HEK293 (cell line): ENCODE results near the gene LCORL.
A peak's percentile ranks its signal among the peaks of the same experiment; 100 is the strongest.

Source experiments
- FEZF1 ChIP-seq: fragments of 450-650 bp; formaldehyde crosslinking; IDR thresholded peaks from 2 replicates; pipeline ENCODE4 v1.5.1; 2016; ENCODE audit warnings: missing biosample characterization, missing genetic modification characterization
- KLF9 ChIP-seq: fragments of 450-650 bp; formaldehyde crosslinking; IDR thresholded peaks from 2 replicates; pipeline ENCODE4 v1.5.1; 2016; ENCODE audit warnings: missing biosample characterization, missing genetic modification characterization, low read depth
- PRDM6 ChIP-seq: fragments of 450-650 bp; formaldehyde crosslinking; IDR thresholded peaks from 2 replicates; pipeline ENCODE4 v1.5.1; 2017; ENCODE audit warnings: missing biosample characterization, missing genetic modification characterization
- REST ChIP-seq: fragments of 450-650 bp; formaldehyde crosslinking; IDR thresholded peaks from 2 replicates; pipeline ENCODE4 v1.5.1; 2016; ENCODE audit warnings: missing biosample characterization, missing genetic modification characterization
- SP7 ChIP-seq: fragments of 450-650 bp; formaldehyde crosslinking; IDR thresholded peaks from 2 replicates; pipeline ENCODE4 v1.5.1; 2016; ENCODE audit warnings: missing biosample characterization, missing genetic modification characterization
- ZBTB48 ChIP-seq: fragments of 450-650 bp; formaldehyde crosslinking; IDR thresholded peaks from 2 replicates; pipeline ENCODE4 v1.5.1; 2016; ENCODE audit warnings: missing biosample characterization, missing genetic modification characterization
- ZBTB6 ChIP-seq: fragments of 450-650 bp; formaldehyde crosslinking; IDR thresholded peaks from 2 replicates; pipeline ENCODE4 v1.5.1; 2017; ENCODE audit warnings: missing biosample characterization, missing genetic modification characterization
- ZBTB7A ChIP-seq: fragments of 450-650 bp; formaldehyde crosslinking; IDR thresholded peaks from 2 replicates; pipeline ENCODE4 v1.5.1; 2016; ENCODE audit warnings: low read depth, missing biosample characterization, missing genetic modification characterization
- ZFP69B ChIP-seq: fragments of 450-650 bp; formaldehyde crosslinking; IDR thresholded peaks from 2 replicates; pipeline ENCODE4 v1.5.1; 2016; ENCODE audit warnings: missing biosample characterization, missing genetic modification characterization
- ZNF155 ChIP-seq: fragments of 450-650 bp; formaldehyde crosslinking; IDR thresholded peaks from 2 replicates; pipeline ENCODE4 v1.5.1; 2016; ENCODE audit warnings: missing biosample characterization, missing genetic modification characterization
- ZNF19 ChIP-seq: fragments of 450-650 bp; formaldehyde crosslinking; IDR thresholded peaks from 2 replicates; pipeline ENCODE4; 2016; ENCODE audit warnings: missing biosample characterization, missing genetic modification characterization, low read depth
- ZNF248 ChIP-seq: fragments of 450-650 bp; formaldehyde crosslinking; IDR thresholded peaks from 2 replicates; pipeline ENCODE4 v1.5.1; 2017; ENCODE audit warnings: missing biosample characterization, missing genetic modification characterization
- ZNF324 ChIP-seq: fragments of 450-650 bp; formaldehyde crosslinking; IDR thresholded peaks from 2 replicates; pipeline ENCODE4 v1.5.1; 2016; ENCODE audit warnings: missing biosample characterization, missing genetic modification characterization
- ZNF391 ChIP-seq: fragments of 450-650 bp; formaldehyde crosslinking; IDR thresholded peaks from 2 replicates; pipeline ENCODE4 v1.5.1; 2016; ENCODE audit warnings: low read depth, missing biosample characterization, missing genetic modification characterization, borderline replicate concordance
- ZNF394 ChIP-seq: fragments of 450-650 bp; formaldehyde crosslinking; IDR thresholded peaks from 2 replicates; pipeline ENCODE4 v1.5.1; 2016; ENCODE audit warnings: missing biosample characterization, missing genetic modification characterization, mild to moderate bottlenecking, moderate library complexity, borderline replicate concordance
- ZNF518A ChIP-seq: fragments of 450-650 bp; formaldehyde crosslinking; conservative IDR thresholded peaks from 2 replicates; pipeline ENCODE4 v1.5.1; 2016; ENCODE audit warnings: low read depth, missing biosample characterization, missing genetic modification characterization
- ZNF544 ChIP-seq: fragments of 450-650 bp; formaldehyde crosslinking; IDR thresholded peaks from 2 replicates; pipeline ENCODE4 v1.5.0; 2017; ENCODE audit warnings: missing biosample characterization, missing genetic modification characterization
- ZNF555 ChIP-seq: fragments of 450-650 bp; formaldehyde crosslinking; conservative IDR thresholded peaks from 2 replicates; pipeline ENCODE4 v1.5.1; 2017; ENCODE audit warnings: missing biosample characterization, mild to moderate bottlenecking, missing genetic modification characterization, inconsistent platforms
- ZNF558 ChIP-seq: fragments of 450-650 bp; formaldehyde crosslinking; IDR thresholded peaks from 2 replicates; pipeline ENCODE4 v1.5.1; 2016; ENCODE audit warnings: missing biosample characterization, missing genetic modification characterization
- ZNF561 ChIP-seq: fragments of 450-650 bp; IDR thresholded peaks from 2 replicates; pipeline ENCODE4 v1.5.1; 2018; ENCODE audit warnings: missing biosample characterization, missing genetic modification characterization, borderline replicate concordance
- ZNF596 ChIP-seq: fragments of 450-650 bp; IDR thresholded peaks from 2 replicates; pipeline ENCODE4 v1.5.0; 2018; ENCODE audit warnings: missing biosample characterization, mild to moderate bottlenecking, missing genetic modification characterization, moderate library complexity
- ZNF624 ChIP-seq: fragments of 450-650 bp; formaldehyde crosslinking; IDR thresholded peaks from 2 replicates; pipeline ENCODE4 v1.5.1; 2017; ENCODE audit warnings: missing biosample characterization, missing genetic modification characterization
- ZNF639 ChIP-seq: fragments of 450-650 bp; formaldehyde crosslinking; IDR thresholded peaks from 2 replicates; pipeline ENCODE4 v1.5.1; 2016; ENCODE audit warnings: missing biosample characterization, missing genetic modification characterization
- ZNF704 ChIP-seq: fragments of 450-650 bp; formaldehyde crosslinking; IDR thresholded peaks from 2 replicates; pipeline ENCODE4 v1.5.1; 2016; ENCODE audit warnings: missing biosample characterization, missing genetic modification characterization
- ZNF785 ChIP-seq: fragments of 450-650 bp; formaldehyde crosslinking; IDR thresholded peaks from 2 replicates; pipeline ENCODE4 v1.5.1; 2016; ENCODE audit warnings: missing biosample characterization, missing genetic modification characterization

LCORL gene

GRCh38 chr4:17810260-17811077, 211.1 kb downstream of the LCORL start, which contains the start of the genes DCAF16 and NCAPG (continued):
- peak; percentile 30; the same call in 1 of the 2 replicates for TF ChIP-seq ZNF639
- TF ChIP-seq ZNF394 (tag by site-specific recombination) = no peak
- peak; percentile 27; the same call in 1 of the 2 replicates for TF ChIP-seq SP7 (tag by site-specific recombination)
- no peak for TF ChIP-seq ZNF19 (tag by site-specific recombination)
- TF ChIP-seq ZNF518A = peak; percentile 50; the same call in 1 of the 2 replicates
- TF ChIP-seq KLF9 (tag by site-specific recombination) = no peak; the same call in none of the 2 replicates
- TF ChIP-seq ZNF561 = no peak
- TF ChIP-seq ZNF391 (tag by site-specific recombination) = peak; percentile 31; the same call in 1 of the 2 replicates
- TF ChIP-seq ZBTB7A (tag by site-specific recombination) = no peak
- no peak for TF ChIP-seq ZNF555 (tag by site-specific recombination)
- TF ChIP-seq ZNF558 (tag by site-specific recombination) = no peak
- TF ChIP-seq ZNF624 (tag by site-specific recombination) = no peak
- TF ChIP-seq ZNF596 (tag by site-specific recombination) = no peak
- no peak for TF ChIP-seq FEZF1
- TF ChIP-seq ZNF324 = no peak
- no peak for TF ChIP-seq ZNF785 (tag by site-specific recombination)
- no peak for TF ChIP-seq REST (tag by site-specific recombination)
- no peak for TF ChIP-seq ZNF155 (tag by site-specific recombination)
- no peak for TF ChIP-seq ZBTB6 (tag by site-specific recombination)
- no peak for TF ChIP-seq ZNF544 (tag by site-specific recombination)
- TF ChIP-seq ZFP69B (tag by site-specific recombination) = 0 out of 2 replicates have a peak, but pooled peaks have one; percentile 43
- no peak for TF ChIP-seq ZNF704 (tag by site-specific recombination)
- no peak for TF ChIP-seq PRDM6 (tag by site-specific recombination)
- no peak for TF ChIP-seq ZNF248 (tag by site-specific recombination)
- no peak for TF ChIP-seq ZBTB48
